Right lobe of liver (tissue), 6 donors: ENCODE data around the gene PLEKHA5. TPM values are rescaled to one million over a fixed set of nuclear protein-coding genes. Genes with fewer than 3 reads are reported as not detected.

Experiments used
- ATAC-seq, 4 donors: fragments of 200-7000 bp; cut with Tn5 transposase; one replicate each; pipeline ENCODE4 v1.9.1; 2020; ENCODE audit warnings: mild to moderate bottlenecking in 4 of 4, moderate library complexity in 4 of 4
- DNase-seq, 3 donors: peaks; one replicate each; pipeline ENCODE4 v3.0.0-alpha.2; 2020
- H3K27ac ChIP-seq, 3 donors: fragments of 200-600 bp; one replicate each; pipeline ENCODE4 v1.8.0; 2022
- H3K27me3 ChIP-seq, 2 donors: fragments of 200-600 bp; one replicate each; pipeline ENCODE4 v1.8.0; 2022
- H3K36me3 ChIP-seq, 4 donors: fragments of 200-600 bp; sonication (generic) in 1 of 4; one replicate each; pipeline versions ENCODE4 v1.5.1 to v1.8.0; 2017 to 2022; ENCODE audit warnings: control low read depth in 1 of 4
- H3K4me1 ChIP-seq, 4 donors: fragments of 200-600 bp; sonication (generic) in 1 of 4; one replicate each; pipeline versions ENCODE4 v1.5.1 to v1.8.0; 2017 to 2022; ENCODE audit warnings: control low read depth in 1 of 4
- H3K4me3 ChIP-seq, 3 donors: fragments of 200-600 bp; one replicate each; pipeline ENCODE4 v1.8.0; 2022
- H3K9me3 ChIP-seq, 4 donors: fragments of 200-600 bp; sonication (generic) in 1 of 4; one replicate each; pipeline versions ENCODE4 v1.5.1 to v1.8.0; 2017 to 2022; ENCODE audit warnings: control low read depth in 1 of 4
- CTCF ChIP-seq, 4 donors: fragments of 200-600 bp in 3 of 4; fragments of 450-650 bp in 1 of 4; IDR thresholded peaks; one replicate each; pipeline versions ENCODE4 v1.5.1 to v1.8.0; 2016 to 2022; ENCODE audit warnings: antibody characterized with exemption in 4 of 4, mild to moderate bottlenecking in 2 of 4
- POLR2A ChIP-seq: fragments of 450-650 bp; IDR thresholded peaks from one replicate; pipeline ENCODE4 v1.6.1; 2017; ENCODE audit warnings: antibody characterized with exemption, mild to moderate bottlenecking
- WGBS: methylation state at CpG from one replicate; pipeline ENCODE4 v1.1.6; 2018; ENCODE audit warnings: low coverage, low lambda C conversion rate; ENCODE audit not compliant: insufficient coverage; ENCODE audit errors: missing lambda C conversion rate; 5-methylcytosine and 5-hydroxymethylcytosine counted together
- intact Hi-C, 2 donors: fragments of 100-400 bp; cut with DNase I; formaldehyde crosslinking; loops; one replicate each; pipeline versions ENCODE4 v1.11.2 to v1.14.1; 2022
- total RNA-seq, 6 experiments: library from RNA; depleted of rRNA in 2 of 6; stranded (reverse); fragments of >200 nt in 2 of 6; fragmentation: NEBNext Ultra II Directional in 3 of 6; extraction: Animal tissue kit (Norgen Biotek cat#: 25700) in 3 of 6; gene quantifications; one replicate each; pipeline versions ENCODE4 v1.1.0 to v1.2.4, GENCODE V29; 2016 to 2023
- donor health status: DM: no; HTN: yes; CAD: no.
- donor health status: DM: no; HTN: no; CAD: no.
- donor health status: DM: no; HTN: no; CAD: no.
- donor health status: DM: no; HTN: yes; CAD: no.
- donor health status: DM: no; HTN: yes; CAD: no.

PLEKHA5 gene
- total RNA-seq, 6 experiments from 2014 or later, result 14.7 to 18.7 (median 15.8) TPM

DNA sequence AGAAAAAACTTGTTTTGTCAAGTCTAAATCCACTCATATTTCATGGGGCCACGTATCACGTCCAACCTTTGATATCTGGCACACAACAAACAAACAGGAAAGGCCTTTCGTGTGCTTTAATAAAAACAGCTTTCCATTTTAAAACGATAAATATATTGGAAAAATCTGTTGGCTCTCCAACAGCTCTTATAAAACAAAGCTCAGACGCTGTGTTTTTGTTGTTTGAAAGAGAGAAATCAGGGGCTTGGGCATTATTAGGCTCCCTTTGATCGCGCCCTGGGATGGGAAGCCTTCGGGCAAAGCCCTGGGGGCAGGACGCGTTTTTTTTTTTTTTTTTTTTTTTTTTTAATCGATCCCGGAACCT lies 429 bp upstream of the PLEKHA5 start:
- Histone ChIP-seq H3K4me3 (peak overlapping the region; percentile 26 to 51 (median 29)), H3K27me3 (no peaks in the 10 kb centered on the region), H3K9me3 (peaks cover 0 to 5% (median 0%) of the 10 kb centered on the region in 4 donors), H3K27ac (peak overlapping the region; percentile 33 to 95 (median 55)), H3K4me1 (peaks cover 0 to 16% (median 0%) of the 10 kb centered on the region in 4 donors), H3K36me3 (no peaks in the 10 kb centered on the region)
- DNase-seq, result no peak
- ATAC-seq, result peak in 3 of 4 donors; percentile 1 to 49 (median 6)
- TF ChIP-seq POLR2A (no peak), CTCF (IDR thresholded peaks at IDR 0.05) (no peak)
- intact Hi-C loops, result no loop called here
- WGBS, result 2% methylated on average over 8 of the region's 12 CpGs

DNA sequence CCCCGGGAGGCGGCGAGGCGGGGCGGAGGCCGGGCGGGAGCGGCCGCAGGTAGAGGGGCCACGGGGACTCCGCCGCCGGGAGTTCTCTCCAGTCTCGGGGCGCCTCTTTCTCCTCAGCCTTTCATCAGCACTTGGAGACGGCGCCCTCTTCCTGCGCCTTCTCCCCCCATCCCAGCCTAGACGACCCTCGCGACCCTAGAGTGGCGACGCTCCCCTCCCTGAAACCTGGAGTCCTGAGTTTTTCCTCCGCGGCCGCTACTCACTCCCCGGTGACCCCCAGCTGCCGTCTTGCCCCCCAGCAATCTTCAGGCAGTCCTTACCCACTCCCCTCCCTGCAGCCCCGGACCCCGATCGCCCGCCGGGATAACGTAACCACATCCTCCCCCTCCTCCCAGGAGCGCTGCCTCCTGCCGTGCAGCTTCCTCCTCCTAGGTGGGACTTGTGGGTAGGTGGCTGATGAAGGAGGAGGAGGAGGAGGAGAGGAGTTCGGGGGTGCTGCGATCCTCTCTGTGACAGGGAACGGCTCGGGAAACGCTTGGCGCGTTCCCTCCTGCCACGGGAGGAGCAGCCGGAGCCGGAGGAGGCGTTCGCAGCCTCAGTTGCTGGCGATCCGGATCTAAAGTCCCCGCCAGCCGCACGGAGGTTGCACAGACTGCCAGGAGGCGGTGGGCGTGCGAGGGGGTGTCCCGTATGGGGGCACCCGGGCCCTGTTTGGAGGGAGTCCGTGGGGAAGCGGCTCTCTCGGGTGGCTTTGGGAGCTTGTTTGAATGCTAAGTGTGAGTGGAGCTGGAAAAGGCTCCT lies 891 bp downstream of the PLEKHA5 start:
- 0% methylated on average over 25 of the region's 61 CpGs for WGBS
- intact Hi-C loops, result no loop called here
- peak overlapping the region; percentile 85 to 95 (median 88) for H3K27ac ChIP-seq

DNA sequence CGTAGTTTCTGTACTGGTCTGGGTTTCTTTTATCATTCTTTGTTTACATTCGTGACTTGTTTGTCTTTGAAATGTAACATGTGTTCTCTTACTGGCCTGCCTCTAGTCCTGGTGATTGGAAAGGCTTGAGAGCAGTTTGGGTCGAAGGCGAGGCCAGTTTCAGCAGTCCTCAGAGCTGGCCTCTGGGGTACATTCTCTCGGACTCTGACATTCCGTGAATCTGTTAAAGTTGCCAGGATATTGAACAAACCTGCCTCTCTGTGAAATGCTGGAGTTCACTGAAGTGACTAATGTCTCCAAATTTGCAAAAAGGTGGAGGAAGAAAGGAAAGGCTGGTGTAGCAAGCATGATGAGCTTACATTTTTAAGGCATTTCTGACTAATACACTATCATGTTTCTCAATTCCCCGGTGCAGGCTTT lies 1.5 kb downstream of the PLEKHA5 start:
- peak; percentile 68 to 77 (median 72) for ATAC-seq
- Histone ChIP-seq H3K27ac (peak overlapping the region; percentile 85 to 95 (median 88)), H3K36me3 (no peaks in the 10 kb centered on the region), H3K4me3 (peak overlapping the region; percentile 78 to 80 (median 79)), H3K4me1 (peaks cover 0 to 16% (median 0%) of the 10 kb centered on the region in 4 donors), H3K9me3 (peaks cover 0 to 5% (median 0%) of the 10 kb centered on the region in 4 donors), H3K27me3 (no peaks in the 10 kb centered on the region)
- intact Hi-C loops, result no loop called here
- WGBS, result 4% methylated on average over 7 of the region's 7 CpGs
- TF ChIP-seq CTCF (IDR thresholded peaks at IDR 0.05) (no peak), POLR2A (peak; percentile 60)
- peak; percentile 46 to 80 (median 80) for DNase-seq

More for the DNA sequence above, 891 bp downstream of the PLEKHA5 start:
- Histone ChIP-seq H3K27me3 (no peaks in the 10 kb centered on the region), H3K4me3 (peak overlapping the region; percentile 78 to 80 (median 79)), H3K36me3 (no peaks in the 10 kb centered on the region), H3K4me1 (peaks cover 0 to 16% (median 0%) of the 10 kb centered on the region in 4 donors), H3K9me3 (peaks cover 0 to 5% (median 0%) of the 10 kb centered on the region in 4 donors)
- DNase-seq (peak; percentile 48 to 70 (median 55)), ATAC-seq (peak; percentile 24 to 34 (median 26))
- TF ChIP-seq CTCF (IDR thresholded peaks at IDR 0.05) (no peak), POLR2A (no peak)

DNA sequence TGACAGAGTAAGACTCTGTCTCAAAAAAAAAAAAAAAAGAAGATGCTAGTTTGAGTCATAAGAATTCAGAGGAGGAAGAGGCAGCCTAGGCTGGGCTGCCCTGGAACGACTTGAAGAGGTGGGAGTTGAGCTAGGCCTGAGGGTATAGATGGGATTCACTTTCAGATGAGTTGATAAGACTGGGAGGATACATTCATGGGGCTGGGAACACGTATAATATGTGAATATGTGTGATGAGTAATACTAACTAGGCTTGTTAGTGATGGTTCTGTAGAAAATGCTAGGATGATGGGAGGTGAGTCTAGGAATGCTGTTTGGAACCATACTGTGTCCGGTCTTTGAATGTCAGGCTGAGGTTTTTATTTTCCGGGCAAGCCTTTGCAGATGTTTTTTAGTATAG lies 9.0 kb downstream of the PLEKHA5 start:
- H3K4me3 ChIP-seq, result no peak overlapping the region
- H3K9me3 ChIP-seq, result no peaks in the 10 kb centered on the region
- H3K4me1 ChIP-seq, result peaks cover 0 to 25% (median 2%) of the 10 kb centered on the region in 4 donors
- ATAC-seq (no peak), DNase-seq (no peak)
- WGBS, result 87% methylated on average over 4 of the region's 4 CpGs
- intact Hi-C loops, result no loop called here
- no peak overlapping the region for H3K27ac ChIP-seq
- no peak for TF ChIP-seq CTCF (IDR thresholded peaks at IDR 0.05)
- no peak for TF ChIP-seq POLR2A
- no peaks in the 10 kb centered on the region for H3K36me3 ChIP-seq
- H3K27me3 ChIP-seq, result no peaks in the 10 kb centered on the region
